Hippocampal formation (tissue), 2 donors: ENCODE data around the gene MTMR10.

Source experiments
- DNase-seq, 2 donors: peaks; one replicate each; lab custom pipeline; 2025; lab: John Stamatoyannopoulos, UW

Gene MTMR10

GRCh38 chr15:30921106-30921505 is 70.3 kb downstream of the MTMR10 start:
- DNase-seq = no peak

- DNase-seq = no peak
Observed at GRCh38 chr15:30919877-30920550, 71.4 kb downstream of the MTMR10 start.

GRCh38 chr15:30918366-30918765 is 73.1 kb downstream of the MTMR10 start:
- no peak for DNase-seq

GRCh38 chr15:30917675-30918074 is 73.8 kb downstream of the MTMR10 start:
- DNase-seq = no peak

GRCh38 chr15:30917013-30917412 is 74.4 kb downstream of the MTMR10 start:
- no peak for DNase-seq

GRCh38 chr15:30913761-30914160 is 77.7 kb downstream of the MTMR10 start:
- DNase-seq = no peak

- DNase-seq = no peak
Observed at GRCh38 chr15:30906366-30906765, 85.1 kb downstream of the MTMR10 start.

GRCh38 chr15:30905821-30906220 is 85.6 kb downstream of the MTMR10 start:
- no peak for DNase-seq

- no peak for DNase-seq
Observed at GRCh38 chr15:30904812-30905211, 86.6 kb downstream of the MTMR10 start.

GRCh38 chr15:30903497-30904187 is 87.8 kb downstream of the MTMR10 start, which contains the start of gene FAN1:
FAN1 (plus strand) TSS chr15:30903915; CDS start chr15:30904664, 749 bp downstream.
- DNase-seq = peak; percentile 86 to 88

- no peak for DNase-seq
Observed at GRCh38 chr15:30901889-30902288, 89.5 kb downstream of the MTMR10 start.

- DNase-seq = no peak
Observed at GRCh38 chr15:30896211-30896606, 95.2 kb downstream of the MTMR10 start.

GRCh38 chr15:30895461-30896210 is 95.8 kb downstream of the MTMR10 start:
- DNase-seq = no peak

GRCh38 chr15:30889196-30889595 is 102.2 kb downstream of the MTMR10 start:
- peak in 1 of 2 donors; percentile 14 for DNase-seq
